GM21381 (cell line): ENCODE measurements around the gene P2RY8.
"Not testable (repeated sequence)": the region's sequence is repeated elsewhere in the genome, so short reads cannot be mapped to it uniquely, and the experiment has no call there.

ENCODE experiments used
- ATAC-seq: cut with Tn5 transposase; IDR thresholded peaks from one replicate; pipeline ENCODE4 v1.9.1; 2021; ENCODE audit warnings: mild to moderate bottlenecking, moderate library complexity; ENCODE audit not compliant: unreplicated experiment

P2RY8 gene

GRCh38 chrX:1521459-1521956, 15.5 kb downstream of the P2RY8 start:
- ATAC-seq = peak; percentile 83

- no peak for ATAC-seq
These were observed 16.6 kb downstream of the P2RY8 start for GRCh38 chrX:1520350-1520749.

GRCh38 chrX:1519022-1519497, 17.9 kb downstream of the P2RY8 start:
- no peak for ATAC-seq

- no peak for ATAC-seq
These were observed 18.5 kb downstream of the P2RY8 start for GRCh38 chrX:1518512-1518911.

GRCh38 chrX:1516596-1517104, 20.3 kb downstream of the P2RY8 start:
- no peak for ATAC-seq

- no peak for ATAC-seq
These were observed 25.2 kb downstream of the P2RY8 start for GRCh38 chrX:1511829-1512228.

GRCh38 chrX:1511150-1511549, 25.8 kb downstream of the P2RY8 start:
- no peak for ATAC-seq

GRCh38 chrX:1507511-1508463, 29.2 kb downstream of the P2RY8 start:
- ATAC-seq = peak; percentile 73

GRCh38 chrX:1506916-1507315, 30.1 kb downstream of the P2RY8 start:
- no peak for ATAC-seq

GRCh38 chrX:1502853-1503252, 34.1 kb downstream of the P2RY8 start:
- ATAC-seq = no peak

- peak; percentile 39 for ATAC-seq
These were observed 34.7 kb downstream of the P2RY8 start for GRCh38 chrX:1502241-1502640.

- peak; percentile 56 for ATAC-seq
These were observed 36.0 kb downstream of the P2RY8 start for GRCh38 chrX:1500701-1501624.

GRCh38 chrX:1496076-1496475, 40.9 kb downstream of the P2RY8 start:
- ATAC-seq = no peak

GRCh38 chrX:1493877-1494510, 43.0 kb downstream of the P2RY8 start:
- peak; percentile 58 for ATAC-seq

- no peak for ATAC-seq
These were observed 43.6 kb downstream of the P2RY8 start for GRCh38 chrX:1493412-1493811.

GRCh38 chrX:1492421-1493012, 44.5 kb downstream of the P2RY8 start:
- no peak for ATAC-seq

- ATAC-seq = peak; percentile 80
These were observed 45.1 kb downstream of the P2RY8 start for GRCh38 chrX:1491851-1492349.

- ATAC-seq = not testable (repeated sequence)
These were observed 45.7 kb downstream of the P2RY8 start for GRCh38 chrX:1491248-1491647.

GRCh38 chrX:1490723-1491122, 46.3 kb downstream of the P2RY8 start:
- not testable (repeated sequence) for ATAC-seq

- not testable (repeated sequence) for ATAC-seq
These were observed 47.6 kb downstream of the P2RY8 start for GRCh38 chrX:1489354-1489753.
